HEK293 (cell line): ENCODE results near the gene ACADL.

Source experiments
- CTCF ChIA-PET: fragments of 350-600 bp; formaldehyde crosslinking; extraction: SDS; loops from one replicate; lab custom pipeline; 2021; ENCODE audit warnings: antibody characterized with exemption; lab: Yijun Ruan, JAX
- POLR2A ChIA-PET: fragments of 300-600 bp; formaldehyde crosslinking; extraction: SDS; loops from one replicate; lab custom pipeline; 2020; ENCODE audit warnings: antibody characterized with exemption, inconsistent platforms; lab: Yijun Ruan, JAX
- H3K27ac ChIP-seq: fragments of 200-500 bp; sonication (Bioruptor generic); 2 replicates; pipeline ENCODE4 v1.5.1; 2014; ENCODE audit warnings: low read depth, low read length, control low read depth, inconsistent platforms; ENCODE audit errors: extremely low read depth
- H3K36me3 ChIP-seq, 2 experiments: fragments of 200-500 bp in 1 of 2; sonication (Bioruptor generic) in 1 of 2; 1 replicate in 1 of 2; 2 replicates in 1 of 2; pipeline ENCODE4 v1.5.1; 2014 to 2017; ENCODE audit warnings: inconsistent platforms in 2 of 2, low read length in 2 of 2; ENCODE audit not compliant: control insufficient read depth in 2 of 2, insufficient read depth in 1 of 2
- H3K4me1 ChIP-seq: fragments of 200-500 bp; sonication (Bioruptor generic); 2 replicates; pipeline ENCODE4 v1.5.1; 2014; ENCODE audit warnings: mild to moderate bottlenecking, low read length, inconsistent platforms; ENCODE audit not compliant: control insufficient read depth, insufficient read depth
- H3K4me3 ChIP-seq: 2 replicates; pipeline ENCODE4 v1.5.1; 2011; ENCODE audit warnings: low read depth, mild to moderate bottlenecking, control low read depth, low read length, moderate library complexity
- H3K9me3 ChIP-seq: fragments of 200-500 bp; sonication (Bioruptor generic); 2 replicates; pipeline ENCODE4 v1.5.1; 2014; ENCODE audit warnings: low read depth, low read length, inconsistent platforms; ENCODE audit not compliant: control insufficient read depth, insufficient read depth
- KLF10 ChIP-seq: fragments of 450-650 bp; IDR thresholded peaks from 2 replicates; pipeline ENCODE4 v1.5.1; 2018; ENCODE audit warnings: missing biosample characterization, mild to moderate bottlenecking, missing genetic modification characterization
- PRDM6 ChIP-seq: fragments of 450-650 bp; formaldehyde crosslinking; IDR thresholded peaks from 2 replicates; pipeline ENCODE4 v1.5.1; 2017; ENCODE audit warnings: missing biosample characterization, missing genetic modification characterization
- ZBTB26 ChIP-seq: fragments of 450-650 bp; formaldehyde crosslinking; optimal IDR thresholded peaks from 2 replicates; pipeline ENCODE3; 2016; ENCODE audit warnings: missing biosample characterization, mild to moderate bottlenecking, missing genetic modification characterization
- ZNF391 ChIP-seq: fragments of 450-650 bp; formaldehyde crosslinking; IDR thresholded peaks from 2 replicates; pipeline ENCODE4 v1.5.1; 2016; ENCODE audit warnings: low read depth, missing biosample characterization, missing genetic modification characterization, borderline replicate concordance
- ZNF394 ChIP-seq: fragments of 450-650 bp; formaldehyde crosslinking; IDR thresholded peaks from 2 replicates; pipeline ENCODE4 v1.5.1; 2016; ENCODE audit warnings: missing biosample characterization, missing genetic modification characterization, mild to moderate bottlenecking, moderate library complexity, borderline replicate concordance
- ZNF501 ChIP-seq: fragments of 450-650 bp; formaldehyde crosslinking; IDR thresholded peaks from 2 replicates; pipeline ENCODE4 v1.5.1; 2016; ENCODE audit warnings: missing biosample characterization, missing genetic modification characterization
- ZNF549 ChIP-seq: fragments of 450-650 bp; IDR thresholded peaks from 2 replicates; pipeline ENCODE4 v1.5.1; 2018; ENCODE audit warnings: missing biosample characterization, missing genetic modification characterization, mild to moderate bottlenecking, inconsistent platforms, moderate library complexity
- ZNF654 ChIP-seq: fragments of 450-650 bp; formaldehyde crosslinking; IDR thresholded peaks from 2 replicates; pipeline ENCODE4 v1.5.1; 2016; ENCODE audit warnings: low read depth, missing biosample characterization, missing genetic modification characterization
- ZNF792 ChIP-seq: fragments of 450-650 bp; formaldehyde crosslinking; IDR thresholded peaks from 2 replicates; pipeline ENCODE4 v1.5.1; 2016; ENCODE audit warnings: missing biosample characterization, missing genetic modification characterization
- TF ChIP-seq, protein P1 (sequence below): IDR thresholded peaks from 2 replicates; pipeline ENCODE4 v1.6.1; 2011; ENCODE audit warnings: mild to moderate bottlenecking, low read depth, low read length, borderline replicate concordance
- TF ChIP-seq, protein P2 (sequence below): fragments of 450-650 bp; formaldehyde crosslinking; conservative IDR thresholded peaks from 2 replicates; pipeline ENCODE4 v1.5.1; 2016; ENCODE audit warnings: low read depth, missing biosample characterization, missing genetic modification characterization
- TF ChIP-seq, protein P3 (sequence below): fragments of 450-650 bp; formaldehyde crosslinking; IDR thresholded peaks from 2 replicates; pipeline ENCODE4 v1.5.1; 2016; ENCODE audit warnings: missing biosample characterization, missing genetic modification characterization, borderline replicate concordance
- TF ChIP-seq, protein P4 (sequence below): fragments of 450-650 bp; formaldehyde crosslinking; IDR thresholded peaks from 2 replicates; pipeline ENCODE4 v1.5.1; 2016; ENCODE audit warnings: missing biosample characterization, missing genetic modification characterization

The ACADL gene

DNA sequence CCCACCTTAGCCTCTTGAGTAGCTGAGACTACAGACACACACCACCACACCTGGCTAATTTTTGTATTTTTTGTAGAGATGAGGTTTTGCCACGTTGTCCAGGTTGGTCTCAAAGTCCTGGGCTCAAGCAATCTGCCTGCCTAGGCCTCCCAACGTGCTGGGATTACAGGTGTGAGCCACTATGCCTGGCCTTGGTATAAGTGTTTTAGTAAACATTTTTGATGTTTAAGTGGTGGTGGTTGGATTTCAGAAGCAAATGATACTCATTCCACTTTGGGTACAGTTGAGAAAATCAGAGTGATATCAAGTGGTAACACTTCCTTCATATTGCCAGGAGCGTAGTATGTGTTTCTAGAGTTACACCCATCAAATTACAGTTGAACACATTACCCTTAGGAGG, 25.4 kb downstream of the ACADL start (continued):
- TF ChIP-seq ZBTB26 (tag by site-specific recombination), result no peak
- TF ChIP-seq, protein P1, sequence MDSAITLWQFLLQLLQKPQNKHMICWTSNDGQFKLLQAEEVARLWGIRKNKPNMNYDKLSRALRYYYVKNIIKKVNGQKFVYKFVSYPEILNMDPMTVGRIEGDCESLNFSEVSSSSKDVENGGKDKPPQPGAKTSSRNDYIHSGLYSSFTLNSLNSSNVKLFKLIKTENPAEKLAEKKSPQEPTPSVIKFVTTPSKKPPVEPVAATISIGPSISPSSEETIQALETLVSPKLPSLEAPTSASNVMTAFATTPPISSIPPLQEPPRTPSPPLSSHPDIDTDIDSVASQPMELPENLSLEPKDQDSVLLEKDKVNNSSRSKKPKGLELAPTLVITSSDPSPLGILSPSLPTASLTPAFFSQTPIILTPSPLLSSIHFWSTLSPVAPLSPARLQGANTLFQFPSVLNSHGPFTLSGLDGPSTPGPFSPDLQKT, result no peak
- no peak for TF ChIP-seq KLF10 (tag by site-specific recombination)

- H3K9me3 ChIP-seq, result no peaks in the 10 kb centered on the region
- no peaks in the 10 kb centered on the region for H3K36me3 ChIP-seq
- no peak overlapping the region for H3K4me3 ChIP-seq
- CTCF ChIA-PET, result interaction anchor here (0.6 to 2.0 kb wide), 29 partner anchors 9 to 1377 kb away, joined by 3 to 15 read pairs (median 3); partner anchors contain the start of gene MAP2
- TF ChIP-seq ZNF654 (tag by site-specific recombination) (peak; percentile 60), ZNF501 (tag by site-specific recombination) (no peak)
- no peaks in the 10 kb centered on the region for H3K4me1 ChIP-seq
- POLR2A ChIA-PET, result no interaction called here
- no peak overlapping the region for H3K27ac ChIP-seq
Observed at GRCh38 chr2:210199186-210199765, 26.0 kb downstream of the ACADL start.

DNA sequence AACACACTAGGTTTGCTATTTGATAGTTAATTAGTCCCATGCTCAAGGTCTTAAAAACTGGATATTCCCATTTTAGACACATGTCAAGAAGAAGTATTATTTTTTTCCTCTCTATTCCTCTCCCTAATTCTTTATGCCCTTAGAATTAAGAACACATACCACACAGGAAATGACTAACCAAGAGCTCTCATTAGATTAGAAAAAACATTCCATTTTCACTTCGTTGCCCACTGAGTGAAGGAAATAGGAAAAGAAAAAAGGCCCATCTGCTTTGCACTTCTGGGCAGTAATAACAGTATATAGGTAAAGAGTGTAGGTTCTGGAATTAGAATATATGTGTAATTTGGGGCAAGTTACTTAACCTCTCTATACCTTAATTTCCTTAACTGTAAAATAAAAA, 26.9 kb downstream of the ACADL start:
- no peaks in the 10 kb centered on the region for H3K9me3 ChIP-seq
- CTCF ChIA-PET, result interaction anchor here (0.5 to 2.0 kb wide), 21 partner anchors 9 to 1194 kb away, joined by 3 to 15 read pairs (median 5); no protein-coding TSS in a partner anchor
- no peaks in the 10 kb centered on the region for H3K4me1 ChIP-seq
- no peaks in the 10 kb centered on the region for H3K36me3 ChIP-seq
- POLR2A ChIA-PET, result no interaction called here
- no peak overlapping the region for H3K27ac ChIP-seq
- H3K4me3 ChIP-seq, result no peak overlapping the region
- TF ChIP-seq ZNF394 (tag by site-specific recombination) (no peak), PRDM6 (tag by site-specific recombination) (no peak), ZNF391 (no peak), ZNF792 (tag by site-specific recombination) (no peak), ZNF549 (tag by site-specific recombination) (no peak)
- TF ChIP-seq, protein P2, sequence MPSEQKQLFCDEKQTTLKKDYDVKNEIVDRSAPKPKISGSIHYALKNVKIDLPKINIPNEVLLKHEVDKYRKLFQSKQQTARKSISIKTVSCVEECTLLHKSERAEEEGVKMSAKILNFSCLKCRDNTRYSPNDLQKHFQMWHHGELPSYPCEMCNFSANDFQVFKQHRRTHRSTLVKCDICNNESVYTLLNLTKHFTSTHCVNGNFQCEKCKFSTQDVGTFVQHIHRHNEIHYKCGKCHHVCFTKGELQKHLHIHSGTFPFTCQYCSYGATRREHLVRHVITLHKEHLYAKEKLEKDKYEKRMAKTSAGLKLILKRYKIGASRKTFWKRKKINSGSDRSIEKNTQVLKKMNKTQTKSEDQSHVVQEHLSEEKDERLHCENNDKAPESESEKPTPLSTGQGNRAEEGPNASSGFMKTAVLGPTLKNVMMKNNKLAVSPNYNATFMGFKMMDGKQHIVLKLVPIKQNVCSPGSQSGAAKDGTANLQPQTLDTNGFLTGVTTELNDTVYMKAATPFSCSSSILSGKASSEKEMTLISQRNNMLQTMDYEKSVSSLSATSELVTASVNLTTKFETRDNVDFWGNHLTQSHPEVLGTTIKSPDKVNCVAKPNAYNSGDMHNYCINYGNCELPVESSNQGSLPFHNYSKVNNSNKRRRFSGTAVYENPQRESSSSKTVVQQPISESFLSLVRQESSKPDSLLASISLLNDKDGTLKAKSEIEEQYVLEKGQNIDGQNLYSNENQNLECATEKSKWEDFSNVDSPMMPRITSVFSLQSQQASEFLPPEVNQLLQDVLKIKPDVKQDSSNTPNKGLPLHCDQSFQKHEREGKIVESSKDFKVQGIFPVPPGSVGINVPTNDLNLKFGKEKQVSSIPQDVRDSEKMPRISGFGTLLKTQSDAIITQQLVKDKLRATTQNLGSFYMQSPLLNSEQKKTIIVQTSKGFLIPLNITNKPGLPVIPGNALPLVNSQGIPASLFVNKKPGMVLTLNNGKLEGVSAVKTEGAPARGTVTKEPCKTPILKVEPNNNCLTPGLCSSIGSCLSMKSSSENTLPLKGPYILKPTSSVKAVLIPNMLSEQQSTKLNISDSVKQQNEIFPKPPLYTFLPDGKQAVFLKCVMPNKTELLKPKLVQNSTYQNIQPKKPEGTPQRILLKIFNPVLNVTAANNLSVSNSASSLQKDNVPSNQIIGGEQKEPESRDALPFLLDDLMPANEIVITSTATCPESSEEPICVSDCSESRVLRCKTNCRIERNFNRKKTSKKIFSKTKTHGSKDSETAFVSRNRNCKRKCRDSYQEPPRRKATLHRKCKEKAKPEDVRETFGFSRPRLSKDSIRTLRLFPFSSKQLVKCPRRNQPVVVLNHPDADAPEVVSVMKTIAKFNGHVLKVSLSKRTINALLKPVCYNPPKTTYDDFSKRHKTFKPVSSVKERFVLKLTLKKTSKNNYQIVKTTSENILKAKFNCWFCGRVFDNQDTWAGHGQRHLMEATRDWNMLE, result no peak
- TF ChIP-seq, protein P3, sequence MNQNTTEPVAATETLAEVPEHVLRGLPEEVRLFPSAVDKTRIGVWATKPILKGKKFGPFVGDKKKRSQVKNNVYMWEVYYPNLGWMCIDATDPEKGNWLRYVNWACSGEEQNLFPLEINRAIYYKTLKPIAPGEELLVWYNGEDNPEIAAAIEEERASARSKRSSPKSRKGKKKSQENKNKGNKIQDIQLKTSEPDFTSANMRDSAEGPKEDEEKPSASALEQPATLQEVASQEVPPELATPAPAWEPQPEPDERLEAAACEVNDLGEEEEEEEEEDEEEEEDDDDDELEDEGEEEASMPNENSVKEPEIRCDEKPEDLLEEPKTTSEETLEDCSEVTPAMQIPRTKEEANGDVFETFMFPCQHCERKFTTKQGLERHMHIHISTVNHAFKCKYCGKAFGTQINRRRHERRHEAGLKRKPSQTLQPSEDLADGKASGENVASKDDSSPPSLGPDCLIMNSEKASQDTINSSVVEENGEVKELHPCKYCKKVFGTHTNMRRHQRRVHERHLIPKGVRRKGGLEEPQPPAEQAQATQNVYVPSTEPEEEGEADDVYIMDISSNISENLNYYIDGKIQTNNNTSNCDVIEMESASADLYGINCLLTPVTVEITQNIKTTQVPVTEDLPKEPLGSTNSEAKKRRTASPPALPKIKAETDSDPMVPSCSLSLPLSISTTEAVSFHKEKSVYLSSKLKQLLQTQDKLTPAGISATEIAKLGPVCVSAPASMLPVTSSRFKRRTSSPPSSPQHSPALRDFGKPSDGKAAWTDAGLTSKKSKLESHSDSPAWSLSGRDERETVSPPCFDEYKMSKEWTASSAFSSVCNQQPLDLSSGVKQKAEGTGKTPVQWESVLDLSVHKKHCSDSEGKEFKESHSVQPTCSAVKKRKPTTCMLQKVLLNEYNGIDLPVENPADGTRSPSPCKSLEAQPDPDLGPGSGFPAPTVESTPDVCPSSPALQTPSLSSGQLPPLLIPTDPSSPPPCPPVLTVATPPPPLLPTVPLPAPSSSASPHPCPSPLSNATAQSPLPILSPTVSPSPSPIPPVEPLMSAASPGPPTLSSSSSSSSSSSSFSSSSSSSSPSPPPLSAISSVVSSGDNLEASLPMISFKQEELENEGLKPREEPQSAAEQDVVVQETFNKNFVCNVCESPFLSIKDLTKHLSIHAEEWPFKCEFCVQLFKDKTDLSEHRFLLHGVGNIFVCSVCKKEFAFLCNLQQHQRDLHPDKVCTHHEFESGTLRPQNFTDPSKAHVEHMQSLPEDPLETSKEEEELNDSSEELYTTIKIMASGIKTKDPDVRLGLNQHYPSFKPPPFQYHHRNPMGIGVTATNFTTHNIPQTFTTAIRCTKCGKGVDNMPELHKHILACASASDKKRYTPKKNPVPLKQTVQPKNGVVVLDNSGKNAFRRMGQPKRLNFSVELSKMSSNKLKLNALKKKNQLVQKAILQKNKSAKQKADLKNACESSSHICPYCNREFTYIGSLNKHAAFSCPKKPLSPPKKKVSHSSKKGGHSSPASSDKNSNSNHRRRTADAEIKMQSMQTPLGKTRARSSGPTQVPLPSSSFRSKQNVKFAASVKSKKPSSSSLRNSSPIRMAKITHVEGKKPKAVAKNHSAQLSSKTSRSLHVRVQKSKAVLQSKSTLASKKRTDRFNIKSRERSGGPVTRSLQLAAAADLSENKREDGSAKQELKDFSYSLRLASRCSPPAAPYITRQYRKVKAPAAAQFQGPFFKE (tag by site-specific recombination), result no peak
- TF ChIP-seq, protein P4, sequence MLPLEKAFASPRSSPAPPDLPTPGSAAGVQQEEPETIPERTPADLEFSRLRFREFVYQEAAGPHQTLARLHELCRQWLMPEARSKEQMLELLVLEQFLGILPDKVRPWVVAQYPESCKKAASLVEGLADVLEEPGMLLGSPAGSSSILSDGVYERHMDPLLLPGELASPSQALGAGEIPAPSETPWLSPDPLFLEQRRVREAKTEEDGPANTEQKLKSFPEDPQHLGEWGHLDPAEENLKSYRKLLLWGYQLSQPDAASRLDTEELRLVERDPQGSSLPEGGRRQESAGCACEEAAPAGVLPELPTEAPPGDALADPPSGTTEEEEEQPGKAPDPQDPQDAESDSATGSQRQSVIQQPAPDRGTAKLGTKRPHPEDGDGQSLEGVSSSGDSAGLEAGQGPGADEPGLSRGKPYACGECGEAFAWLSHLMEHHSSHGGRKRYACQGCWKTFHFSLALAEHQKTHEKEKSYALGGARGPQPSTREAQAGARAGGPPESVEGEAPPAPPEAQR (tag by site-specific recombination), result no peak
